Transverse colon (tissue), 4 donors: ENCODE results near the gene ICAM1. TPM values are rescaled to one million over a fixed set of nuclear protein-coding genes. Genes with fewer than 3 reads are reported as not detected.

Source experiments
- DNase-seq: peaks from one replicate; pipeline ENCODE4 v3.0.0-alpha.2; 2019
- H3K27ac ChIP-seq, 4 donors: fragments of 200-600 bp; sonication (generic); 2 replicates each; pipeline ENCODE4 v1.5.1; 2016 to 2018; ENCODE audit warnings: inconsistent platforms in 4 of 4
- H3K27me3 ChIP-seq: fragments of 200-600 bp; sonication (generic); 2 replicates; pipeline ENCODE4 v1.5.1; 2017; ENCODE audit warnings: inconsistent platforms
- H3K36me3 ChIP-seq, 4 donors: fragments of 200-600 bp; sonication (generic); 2 replicates each; pipeline ENCODE4 v1.5.1; 2017 to 2019; ENCODE audit warnings: inconsistent platforms in 4 of 4
- H3K4me1 ChIP-seq, 4 donors: fragments of 200-600 bp; sonication (generic); 2 replicates each; pipeline ENCODE4 v1.5.1; 2017 to 2020; ENCODE audit warnings: inconsistent platforms in 4 of 4
- H3K4me3 ChIP-seq, 4 donors: fragments of 200-600 bp; sonication (generic); 1 replicate in 1 of 4; 2 replicates in 3 of 4; pipeline versions ENCODE4 v1.5.1 to v1.6.1; 2017 to 2019; ENCODE audit warnings: inconsistent platforms in 4 of 4
- H3K9me3 ChIP-seq, 2 donors: fragments of 200-600 bp; sonication (generic); 2 replicates each; pipeline ENCODE4 v1.5.1; 2017 to 2019; ENCODE audit warnings: inconsistent platforms in 2 of 2
- EP300 ChIP-seq: sonication (generic); formaldehyde crosslinking; IDR thresholded peaks from one replicate; pipeline ENCODE4 v1.6.1; 2017; ENCODE audit warnings: antibody characterized with exemption, low read depth
- POLR2A ChIP-seq: fragments of 450-650 bp; IDR thresholded peaks from one replicate; pipeline ENCODE4 v1.6.1; 2016; ENCODE audit warnings: antibody characterized with exemption, mild to moderate bottlenecking, moderate library complexity
- POLR2AphosphoS5 ChIP-seq, 3 donors: sonication (generic); formaldehyde crosslinking; IDR thresholded peaks; one replicate each; pipeline ENCODE4 v1.6.1; 2016; ENCODE audit warnings: antibody characterized with exemption in 3 of 3
- WGBS, 2 donors: methylation state at CpG; one replicate each; pipeline ENCODE4 v1.1.5; 2018; ENCODE audit warnings: low coverage in 1 of 2; 5-methylcytosine and 5-hydroxymethylcytosine counted together
- in situ Hi-C, 4 donors: fragments of 200-750 bp; cut with MboI; loops; one replicate each; pipeline versions ENCODE4 v1.15.0 to v1.15.1; 2017; ENCODE audit warnings: low sequenced_read_pairs in 3 of 4, low pct_ligation_motif_present in 1 of 4, low pct_unique_long_range_greater_than_20kb in 1 of 4
- intact Hi-C: fragments of 100-400 bp; cut with DNase I; formaldehyde crosslinking; loops from one replicate; pipeline ENCODE4 v1.15.1; 2023; ENCODE audit warnings: low total_unique reads
- total RNA-seq, 4 donors: library from RNA; depleted of rRNA; stranded (reverse); fragments of >200 nt; gene quantifications; one replicate each; pipeline ENCODE4 v1.1.0, GENCODE V29; 2016
- TF ChIP-seq, protein P1 (sequence below), 5 experiments: fragments of 200-600 bp in 3 of 5; fragments of 450-650 bp in 2 of 5; sonication (generic) in 3 of 5; IDR thresholded peaks; 1 replicate in 2 of 5; 2 replicates in 3 of 5; pipeline ENCODE4 v1.5.1; 2016 to 2017; ENCODE audit warnings: antibody characterized with exemption in 5 of 5, inconsistent platforms in 3 of 5, mild to moderate bottlenecking in 2 of 5, moderate library complexity in 1 of 5

Gene ICAM1
- total RNA-seq, 4 donors from 2014 or later: 6.4 to 26.6 (median 7.7) TPM

DNA sequence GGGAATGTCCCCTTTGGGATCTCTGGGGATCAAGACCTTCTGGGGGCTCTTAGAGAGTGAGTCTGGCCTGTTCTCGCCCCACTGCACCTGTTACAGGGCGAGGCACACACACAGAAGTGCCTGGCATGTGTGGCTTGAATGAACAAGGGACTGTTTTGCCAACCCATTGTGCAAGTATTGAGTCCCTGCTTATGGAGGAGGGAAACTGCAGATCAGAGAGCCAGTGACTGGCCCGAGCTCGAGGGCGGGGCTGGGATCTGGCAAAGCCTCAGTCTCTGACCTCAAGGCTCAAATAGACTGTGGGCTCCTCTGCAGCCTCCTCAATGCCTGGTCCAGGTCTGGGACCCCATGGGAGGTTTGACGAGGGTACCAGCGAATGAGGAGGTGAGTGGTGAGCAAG is 56.9 kb downstream of the ICAM1 start:
- Histone ChIP-seq H3K4me1 (peaks cover 0 to 18% (median 14%) of the 10 kb centered on the region in 4 donors), H3K9me3 (no peaks in the 10 kb centered on the region), H3K36me3 (peaks cover 0 to 40% (median 25%) of the 10 kb centered on the region in 4 donors), H3K27ac (no peak overlapping the region), H3K27me3 (no peaks in the 10 kb centered on the region), H3K4me3 (no peak overlapping the region)
- 89 to 92% methylated on average over 2 to 7 of the region's 7 CpGs for WGBS, 2 donors
- in situ Hi-C loops (no loop called here), intact Hi-C loops (no loop called here)
- DNase-seq: no peak
- TF ChIP-seq EP300: no peak
- no peak for TF ChIP-seq POLR2A
- TF ChIP-seq, protein P1, sequence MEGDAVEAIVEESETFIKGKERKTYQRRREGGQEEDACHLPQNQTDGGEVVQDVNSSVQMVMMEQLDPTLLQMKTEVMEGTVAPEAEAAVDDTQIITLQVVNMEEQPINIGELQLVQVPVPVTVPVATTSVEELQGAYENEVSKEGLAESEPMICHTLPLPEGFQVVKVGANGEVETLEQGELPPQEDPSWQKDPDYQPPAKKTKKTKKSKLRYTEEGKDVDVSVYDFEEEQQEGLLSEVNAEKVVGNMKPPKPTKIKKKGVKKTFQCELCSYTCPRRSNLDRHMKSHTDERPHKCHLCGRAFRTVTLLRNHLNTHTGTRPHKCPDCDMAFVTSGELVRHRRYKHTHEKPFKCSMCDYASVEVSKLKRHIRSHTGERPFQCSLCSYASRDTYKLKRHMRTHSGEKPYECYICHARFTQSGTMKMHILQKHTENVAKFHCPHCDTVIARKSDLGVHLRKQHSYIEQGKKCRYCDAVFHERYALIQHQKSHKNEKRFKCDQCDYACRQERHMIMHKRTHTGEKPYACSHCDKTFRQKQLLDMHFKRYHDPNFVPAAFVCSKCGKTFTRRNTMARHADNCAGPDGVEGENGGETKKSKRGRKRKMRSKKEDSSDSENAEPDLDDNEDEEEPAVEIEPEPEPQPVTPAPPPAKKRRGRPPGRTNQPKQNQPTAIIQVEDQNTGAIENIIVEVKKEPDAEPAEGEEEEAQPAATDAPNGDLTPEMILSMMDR (IDR thresholded peaks at IDR 0.05): no peak
- TF ChIP-seq POLR2AphosphoS5 (IDR thresholded peaks at IDR 0.05): no peak

DNA sequence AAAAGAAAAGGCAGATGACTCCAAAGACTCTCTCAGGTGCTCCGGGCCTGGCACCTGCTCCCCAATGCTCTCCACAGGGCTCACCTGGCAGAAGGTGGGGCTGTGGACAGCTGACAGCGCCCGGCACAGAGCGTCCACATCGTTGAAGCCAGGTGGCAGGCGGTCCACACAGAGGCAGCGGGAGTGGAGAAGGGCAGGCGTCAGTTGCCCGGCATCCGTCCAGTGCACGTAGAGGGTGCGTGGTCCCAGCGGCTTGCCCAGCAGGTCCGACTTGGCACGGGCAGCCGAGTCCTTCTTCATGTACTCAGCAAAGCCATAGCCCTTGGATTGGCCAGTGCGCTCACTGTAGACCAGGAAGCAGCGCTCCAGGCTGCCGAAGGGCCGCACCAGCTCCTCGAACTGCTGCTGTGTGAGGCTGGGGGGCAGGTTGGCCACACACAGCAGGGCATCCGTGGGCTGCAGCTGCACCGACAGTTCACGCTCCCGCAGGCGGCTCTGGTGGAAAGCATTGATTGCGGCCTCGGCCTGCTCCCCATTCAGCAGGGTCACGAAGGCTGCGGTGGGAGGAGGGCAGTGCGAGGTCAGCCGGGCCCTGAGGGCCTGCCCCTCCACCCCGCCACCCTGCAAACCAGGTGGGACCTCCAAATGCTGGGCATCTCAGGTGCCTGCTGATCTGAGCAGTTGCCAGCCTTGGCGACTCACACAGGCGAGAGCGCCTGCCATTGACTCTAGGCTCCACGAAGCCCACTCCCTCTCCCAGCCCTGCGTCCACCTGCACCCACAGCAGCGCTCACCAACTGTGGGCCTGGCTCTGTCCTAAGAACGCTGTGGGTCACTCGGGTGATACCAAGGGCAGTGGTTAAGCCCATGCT is 57.9 kb downstream of the ICAM1 start:
- Histone ChIP-seq H3K9me3 (no peaks in the 10 kb centered on the region), H3K4me3 (no peak overlapping the region), H3K36me3 (peaks cover 0 to 40% (median 25%) of the 10 kb centered on the region in 4 donors), H3K4me1 (peaks cover 0 to 17% (median 16%) of the 10 kb centered on the region in 4 donors), H3K27ac (no peak overlapping the region), H3K27me3 (no peaks in the 10 kb centered on the region)
- TF ChIP-seq EP300 (no peak), POLR2AphosphoS5 (IDR thresholded peaks at IDR 0.05) (no peak), POLR2A (no peak)
- TF ChIP-seq, protein P1 (IDR thresholded peaks at IDR 0.05): no peak
- intact Hi-C loops: no loop called here
- DNase-seq: no peak
- WGBS, 2 donors: 94% methylated on average over 26 of the region's 41 CpGs; no CpG with 5 or more reads in 1 of the 2 donors
- in situ Hi-C loops: no loop called here

DNA sequence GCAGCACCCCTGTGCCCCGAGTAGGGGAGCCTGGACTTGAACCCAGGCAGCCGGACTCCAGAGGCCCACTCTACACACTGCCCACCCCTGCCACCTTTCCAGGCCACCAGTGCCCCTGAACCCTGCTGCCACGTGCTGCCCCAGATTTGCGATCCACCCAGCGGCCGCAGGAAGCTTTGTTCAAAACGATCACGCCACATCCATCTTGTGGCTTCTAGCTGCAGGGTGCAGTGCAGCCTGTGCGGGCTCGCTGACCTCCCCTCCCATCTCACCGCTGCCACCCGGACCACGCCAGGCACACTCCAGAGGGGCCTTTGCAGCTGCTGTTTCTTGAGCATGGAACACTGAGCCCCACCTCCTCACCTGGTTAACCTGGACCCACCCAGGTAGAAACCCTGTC is 58.6 kb downstream of the ICAM1 start:
- Histone ChIP-seq H3K9me3 (no peaks in the 10 kb centered on the region), H3K4me3 (no peak overlapping the region), H3K4me1 (peaks cover 0 to 24% (median 16%) of the 10 kb centered on the region in 4 donors), H3K36me3 (peaks cover 0 to 40% (median 25%) of the 10 kb centered on the region in 4 donors), H3K27ac (no peak overlapping the region), H3K27me3 (no peaks in the 10 kb centered on the region)
- 96% methylated on average over 11 of the region's 13 CpGs; no CpG with 5 or more reads in 1 of the 2 donors for WGBS, 2 donors
- TF ChIP-seq POLR2AphosphoS5 (IDR thresholded peaks at IDR 0.05): no peak
- TF ChIP-seq, protein P1 (IDR thresholded peaks at IDR 0.05): no peak
- TF ChIP-seq EP300: no peak
- no peak for TF ChIP-seq POLR2A
- in situ Hi-C loops (no loop called here), intact Hi-C loops (no loop called here)
- no peak for DNase-seq

DNA sequence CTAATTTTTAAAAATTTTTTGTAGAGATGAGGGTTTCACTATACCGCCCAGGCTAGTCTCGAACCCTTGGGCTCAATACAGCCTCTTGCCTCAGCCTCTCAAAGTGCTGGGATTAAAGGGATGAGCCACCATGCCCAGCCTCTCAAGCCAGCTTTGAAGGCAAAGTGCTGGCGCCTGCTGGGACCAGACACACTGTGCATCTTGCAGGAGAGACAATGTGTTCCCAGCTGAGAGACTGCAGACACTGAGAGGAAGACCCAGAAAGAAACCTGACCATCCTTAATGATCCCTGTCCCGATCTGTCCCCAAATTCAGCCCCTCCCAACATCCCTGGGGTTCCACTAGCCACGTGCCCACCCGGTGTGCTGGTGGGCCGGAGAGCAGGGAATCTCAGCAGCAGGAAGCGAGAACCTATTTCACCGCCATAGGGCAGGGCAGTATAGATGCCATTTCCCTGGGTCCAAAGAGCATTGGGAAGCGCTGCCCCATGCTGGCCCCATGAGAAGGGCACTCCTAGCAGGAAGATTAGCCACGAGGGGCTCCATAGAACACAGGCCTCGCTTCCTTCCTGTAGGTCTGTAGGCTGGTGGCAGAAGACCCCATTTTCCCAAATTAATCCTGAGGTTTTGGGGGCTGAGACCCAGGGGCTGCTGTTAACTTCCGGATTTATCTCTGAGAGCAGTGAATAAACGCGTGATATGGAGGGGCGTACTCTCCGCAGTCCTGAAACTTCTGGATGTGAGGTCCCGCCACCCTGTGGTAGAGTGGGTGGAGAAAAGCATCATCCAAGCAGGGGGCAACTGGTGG is 61.4 kb downstream of the ICAM1 start:
- intact Hi-C loops: no loop called here
- H3K4me1 ChIP-seq: peaks cover 0 to 31% (median 18%) of the 10 kb centered on the region in 4 donors
- H3K4me3 ChIP-seq: peak overlapping the region; percentile 66 to 89 (median 74)
- no peaks in the 10 kb centered on the region for H3K27me3 ChIP-seq
- in situ Hi-C loops: no loop called here
- peaks cover 0 to 21% (median 14%) of the 10 kb centered on the region in 4 donors for H3K36me3 ChIP-seq
- TF ChIP-seq EP300 (no peak), POLR2A (peak; percentile 19), POLR2AphosphoS5 (IDR thresholded peaks at IDR 0.05) (peak in 1 of 3 donors; percentile 16)
- TF ChIP-seq, protein P1 (IDR thresholded peaks at IDR 0.05): no peak
- H3K9me3 ChIP-seq: no peaks in the 10 kb centered on the region
- H3K27ac ChIP-seq: peak overlapping the region; percentile 90 to 95 (median 91)
- 18 to 43% methylated on average over 1 to 18 of the region's 18 CpGs for WGBS, 2 donors
- DNase-seq: peak; percentile 71
